ENCODE measurements around the gene TMEM63B.
A peak's percentile ranks its signal among the peaks of the same experiment; 100 is the strongest.
"Not testable (repeated sequence)": the region's sequence is repeated elsewhere in the genome, so short reads cannot be mapped to it uniquely, and the experiment has no call there.

Gene TMEM63B

DNA sequence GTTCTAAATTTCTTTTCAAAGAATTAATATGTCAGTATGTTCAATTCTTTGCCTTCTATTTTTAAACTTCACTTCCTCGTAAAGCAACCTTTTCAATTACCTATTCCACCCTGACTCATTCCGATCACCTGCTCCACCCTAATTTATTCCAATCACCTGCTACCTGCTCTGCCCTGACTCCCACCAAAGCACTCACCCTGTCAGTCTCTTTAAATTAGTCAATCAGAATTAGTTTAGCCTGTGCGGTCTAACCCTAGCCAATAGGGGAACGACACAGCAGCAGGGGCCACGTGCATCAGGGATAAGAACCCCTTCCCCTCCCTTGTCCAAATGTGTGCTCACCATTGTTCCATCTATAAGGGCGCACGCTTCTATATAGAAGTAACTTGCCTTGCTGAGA is 58.0 kb downstream of the TMEM63B start:
- not testable (repeated sequence) for H3K4ac ChIP-seq (ENCODE audit: low read length); H3K18ac ChIP-seq (ENCODE audit: low read length); H2BK5ac ChIP-seq (ENCODE audit: low read length); H4K8ac ChIP-seq (ENCODE audit: low read depth, low read length); H3K9ac ChIP-seq (ENCODE audit: low read depth, low read length, poor library complexity); H3K4me2 ChIP-seq (ENCODE audit: insufficient read depth, low read length, poor library complexity, severe bottlenecking); H3K9me3 ChIP-seq (replicated peaks in 1 of 2; ENCODE audit: control insufficient read depth in 2 of 2, insufficient read depth in 1 of 2, low read depth in 1 of 2, low read length in 2 of 2); H3K36me3 ChIP-seq (replicated peaks in 1 of 2; ENCODE audit: control insufficient read depth in 2 of 2, insufficient read depth in 2 of 2, low read length in 2 of 2); H3K27ac ChIP-seq (replicated peaks; ENCODE audit: low read length); H3K14ac ChIP-seq (ENCODE audit: low read length); H2AFZ ChIP-seq (ENCODE audit: low read length); H3K4me3 ChIP-seq (ENCODE audit: low read length in 2 of 2); H2BK12ac ChIP-seq (ENCODE audit: low read length); DNase-seq (ENCODE audit: low spot score); H2BK120ac ChIP-seq (ENCODE audit: low read depth, low read length); H2AK5ac ChIP-seq (ENCODE audit: low read depth, low read length); H4K91ac ChIP-seq (ENCODE audit: low read depth, low read length, poor library complexity); H3K27me3 ChIP-seq (ENCODE audit: control insufficient read depth in 3 of 3, insufficient read depth in 3 of 3, low read depth in 1 of 3, low read length in 3 of 3); H2BK15ac ChIP-seq (ENCODE audit: low read length); H3K23ac ChIP-seq (ENCODE audit: low read depth, low read length, poor library complexity); H3K79me1 ChIP-seq (ENCODE audit: low read depth, low read length)
- WGBS, 2 donors (ENCODE audit: extremely low coverage in 2 of 2, insufficient read length in 2 of 2, insufficient replicate concordance in 1 of 2): no CpG with 5 or more reads among the region's 7 CpGs
- H3K4me1 ChIP-seq (ENCODE audit: control insufficient read depth in 2 of 2, insufficient read depth in 1 of 2, low read depth in 1 of 2, low read length in 2 of 2): peaks cover 11 to 12% of the 10 kb centered on the region in 2 donors

DNA sequence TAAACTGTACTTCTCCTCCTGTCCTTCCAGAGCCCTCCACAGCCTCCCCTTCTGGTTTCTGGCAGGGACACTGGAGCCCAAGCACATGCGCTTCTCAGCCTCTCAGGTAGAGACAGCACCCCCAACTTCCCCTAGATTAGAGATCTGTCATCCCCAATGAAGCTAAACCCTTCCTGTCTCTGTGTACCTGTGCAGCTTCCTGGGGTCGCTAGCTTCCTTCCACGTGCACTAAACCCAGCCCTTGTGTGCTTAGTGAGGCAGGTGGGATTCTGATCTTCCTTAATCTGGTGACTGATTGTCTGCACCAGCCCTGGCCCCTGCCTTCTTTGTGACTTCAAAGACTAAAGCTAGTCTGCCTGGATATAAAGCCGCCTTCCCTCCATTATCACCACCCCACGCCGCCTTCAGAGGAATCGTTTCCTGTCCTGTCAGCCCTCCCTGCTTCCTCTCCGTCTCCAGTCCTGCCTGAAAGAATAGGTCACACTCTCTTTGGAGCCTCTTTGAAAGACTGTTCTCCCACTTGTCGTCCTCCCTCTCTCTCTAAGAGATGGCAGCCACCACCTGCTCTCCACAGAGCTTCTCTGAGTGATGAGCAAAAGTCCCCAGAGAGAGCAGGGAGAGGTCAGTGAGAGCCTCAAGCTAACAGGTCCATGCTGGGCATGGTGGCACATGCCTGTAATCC is 58.7 kb downstream of the TMEM63B start:
- H3K27ac ChIP-seq (replicated peaks; ENCODE audit: low read length): no peak overlapping the region
- H2AFZ ChIP-seq (ENCODE audit: low read length): peak overlapping the region; percentile 90
- H3K4me2 ChIP-seq (ENCODE audit: insufficient read depth, low read length, poor library complexity, severe bottlenecking): no peak overlapping the region
- H2BK15ac ChIP-seq (ENCODE audit: low read length): peak overlapping the region; percentile 82
- H3K23ac ChIP-seq (ENCODE audit: low read depth, low read length, poor library complexity): no peak overlapping the region
- peak overlapping the region; percentile 64 for H3K9ac ChIP-seq (ENCODE audit: low read depth, low read length, poor library complexity)
- no peaks in the 10 kb centered on the region for H3K27me3 ChIP-seq (ENCODE audit: control insufficient read depth in 3 of 3, insufficient read depth in 3 of 3, low read depth in 1 of 3, low read length in 3 of 3)
- peak overlapping the region; percentile 72 for H2BK120ac ChIP-seq (ENCODE audit: low read depth, low read length)
- H2BK12ac ChIP-seq (ENCODE audit: low read length): peak overlapping the region; percentile 43
- H3K9me3 ChIP-seq (replicated peaks in 1 of 2; ENCODE audit: control insufficient read depth in 2 of 2, insufficient read depth in 1 of 2, low read depth in 1 of 2, low read length in 2 of 2): no peaks in the 10 kb centered on the region
- no peak overlapping the region for H2BK5ac ChIP-seq (ENCODE audit: low read length)
- no peak overlapping the region for H3K4ac ChIP-seq (ENCODE audit: low read length)
- no peaks in the 10 kb centered on the region for H3K36me3 ChIP-seq (replicated peaks in 1 of 2; ENCODE audit: control insufficient read depth in 2 of 2, insufficient read depth in 2 of 2, low read length in 2 of 2)
- no peak overlapping the region for H4K91ac ChIP-seq (ENCODE audit: low read depth, low read length, poor library complexity)
- peak overlapping the region; percentile 41 for H3K18ac ChIP-seq (ENCODE audit: low read length)
- no peak overlapping the region for H4K8ac ChIP-seq (ENCODE audit: low read depth, low read length)
- H3K4me1 ChIP-seq (ENCODE audit: control insufficient read depth in 2 of 2, insufficient read depth in 1 of 2, low read depth in 1 of 2, low read length in 2 of 2): peaks cover 11 to 12% of the 10 kb centered on the region in 2 donors
- no peaks in the 10 kb centered on the region for H3K79me1 ChIP-seq (ENCODE audit: low read depth, low read length)
- no CpG with 5 or more reads among the region's 9 CpGs for WGBS, 2 donors (ENCODE audit: extremely low coverage in 2 of 2, insufficient read length in 2 of 2, insufficient replicate concordance in 1 of 2)
- no peak for DNase-seq (ENCODE audit: low spot score)
- no peak overlapping the region for H3K14ac ChIP-seq (ENCODE audit: low read length)
- no peak overlapping the region for H3K4me3 ChIP-seq (ENCODE audit: low read length in 2 of 2)
- H2AK5ac ChIP-seq (ENCODE audit: low read depth, low read length): no peak overlapping the region

DNA sequence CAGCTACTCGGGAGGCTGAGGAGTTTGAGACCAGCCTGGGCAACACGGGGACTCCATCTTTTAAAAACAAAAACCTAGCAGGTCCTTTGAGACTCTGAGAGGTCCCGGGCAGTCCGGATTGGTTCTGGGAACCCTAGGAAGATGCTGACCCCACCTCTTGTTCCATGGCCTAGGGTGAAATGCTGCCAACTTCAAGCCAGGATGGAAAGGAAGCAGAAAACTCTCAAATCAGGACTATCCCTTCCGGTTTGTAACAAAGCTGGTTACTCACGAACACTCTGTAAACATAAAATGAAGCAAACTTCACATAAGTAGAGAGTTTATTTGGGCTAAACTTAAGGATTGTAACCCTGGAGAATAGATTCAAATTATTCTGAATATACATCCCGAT is 59.3 kb downstream of the TMEM63B start:
- H4K8ac ChIP-seq (ENCODE audit: low read depth, low read length): no peak overlapping the region
- no peak overlapping the region for H3K9ac ChIP-seq (ENCODE audit: low read depth, low read length, poor library complexity)
- no peak overlapping the region for H3K18ac ChIP-seq (ENCODE audit: low read length)
- no peak for DNase-seq (ENCODE audit: low spot score)
- H2AK5ac ChIP-seq (ENCODE audit: low read depth, low read length): no peak overlapping the region
- no CpG with 5 or more reads among the region's 7 CpGs for WGBS, 2 donors (ENCODE audit: extremely low coverage in 2 of 2, insufficient read length in 2 of 2, insufficient replicate concordance in 1 of 2)
- no peak overlapping the region for H3K27ac ChIP-seq (replicated peaks; ENCODE audit: low read length)
- H2BK12ac ChIP-seq (ENCODE audit: low read length): no peak overlapping the region
- H2BK5ac ChIP-seq (ENCODE audit: low read length): no peak overlapping the region
- H3K4me3 ChIP-seq (ENCODE audit: low read length in 2 of 2): no peak overlapping the region
- H3K79me1 ChIP-seq (ENCODE audit: low read depth, low read length): no peaks in the 10 kb centered on the region
- H2AFZ ChIP-seq (ENCODE audit: low read length): peak overlapping the region; percentile 90
- no peak overlapping the region for H4K91ac ChIP-seq (ENCODE audit: low read depth, low read length, poor library complexity)
- no peak overlapping the region for H3K23ac ChIP-seq (ENCODE audit: low read depth, low read length, poor library complexity)
- H3K36me3 ChIP-seq (replicated peaks in 1 of 2; ENCODE audit: control insufficient read depth in 2 of 2, insufficient read depth in 2 of 2, low read length in 2 of 2): no peaks in the 10 kb centered on the region
- H3K27me3 ChIP-seq (ENCODE audit: control insufficient read depth in 3 of 3, insufficient read depth in 3 of 3, low read depth in 1 of 3, low read length in 3 of 3): no peaks in the 10 kb centered on the region
- H3K4ac ChIP-seq (ENCODE audit: low read length): no peak overlapping the region
- H3K9me3 ChIP-seq (replicated peaks in 1 of 2; ENCODE audit: control insufficient read depth in 2 of 2, insufficient read depth in 1 of 2, low read depth in 1 of 2, low read length in 2 of 2): no peaks in the 10 kb centered on the region
- peak overlapping the region; percentile 72 for H2BK120ac ChIP-seq (ENCODE audit: low read depth, low read length)
- no peak overlapping the region for H3K14ac ChIP-seq (ENCODE audit: low read length)
- no peak overlapping the region for H3K4me2 ChIP-seq (ENCODE audit: insufficient read depth, low read length, poor library complexity, severe bottlenecking)
- peaks cover 11 to 12% of the 10 kb centered on the region in 2 donors for H3K4me1 ChIP-seq (ENCODE audit: control insufficient read depth in 2 of 2, insufficient read depth in 1 of 2, low read depth in 1 of 2, low read length in 2 of 2)
- no peak overlapping the region for H2BK15ac ChIP-seq (ENCODE audit: low read length)

DNA sequence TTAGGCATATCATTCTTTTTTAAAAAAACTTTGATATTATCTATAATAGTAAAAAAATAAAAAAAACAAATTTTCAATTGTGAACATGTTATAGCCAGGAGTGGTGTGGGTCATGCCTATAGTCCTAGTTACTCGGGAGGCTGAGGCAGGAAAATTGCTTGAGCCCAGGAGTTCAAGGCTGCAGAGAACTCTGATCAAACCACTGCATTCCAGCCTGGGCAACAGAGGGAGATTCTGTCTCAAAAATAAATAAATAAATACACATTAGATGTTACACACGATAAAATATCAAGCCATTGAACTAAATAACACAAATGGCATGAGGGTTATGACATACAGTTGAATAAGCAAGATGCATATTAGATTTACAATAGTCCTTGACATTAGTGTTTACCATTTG is 61.5 kb downstream of the TMEM63B start:
- Histone ChIP-seq H3K23ac (ENCODE audit: low read depth, low read length, poor library complexity) (no peak overlapping the region), H2BK12ac (ENCODE audit: low read length) (no peak overlapping the region), H2AK5ac (ENCODE audit: low read depth, low read length) (no peak overlapping the region), H3K9me3 (replicated peaks in 1 of 2; ENCODE audit: control insufficient read depth in 2 of 2, insufficient read depth in 1 of 2, low read depth in 1 of 2, low read length in 2 of 2) (no peaks in the 10 kb centered on the region), H4K91ac (ENCODE audit: low read depth, low read length, poor library complexity) (no peak overlapping the region), H2BK15ac (ENCODE audit: low read length) (no peak overlapping the region), H3K14ac (ENCODE audit: low read length) (no peak overlapping the region), H3K27ac (replicated peaks; ENCODE audit: low read length) (no peak overlapping the region), H2AFZ (ENCODE audit: low read length) (no peak overlapping the region), H3K79me1 (ENCODE audit: low read depth, low read length) (no peaks in the 10 kb centered on the region), H4K8ac (ENCODE audit: low read depth, low read length) (no peak overlapping the region), H3K4me1 (ENCODE audit: control insufficient read depth in 2 of 2, insufficient read depth in 1 of 2, low read depth in 1 of 2, low read length in 2 of 2) (peaks cover 17% of the 10 kb centered on the region in 2 donors), H2BK5ac (ENCODE audit: low read length) (no peak overlapping the region), H3K4me3 (ENCODE audit: low read length in 2 of 2) (no peak overlapping the region), H3K36me3 (replicated peaks in 1 of 2; ENCODE audit: control insufficient read depth in 2 of 2, insufficient read depth in 2 of 2, low read length in 2 of 2) (no peaks in the 10 kb centered on the region), H2BK120ac (ENCODE audit: low read depth, low read length) (no peak overlapping the region), H3K27me3 (ENCODE audit: control insufficient read depth in 3 of 3, insufficient read depth in 3 of 3, low read depth in 1 of 3, low read length in 3 of 3) (no peaks in the 10 kb centered on the region), H3K4ac (ENCODE audit: low read length) (no peak overlapping the region), H3K4me2 (ENCODE audit: insufficient read depth, low read length, poor library complexity, severe bottlenecking) (no peak overlapping the region), H3K9ac (ENCODE audit: low read depth, low read length, poor library complexity) (no peak overlapping the region), H3K18ac (ENCODE audit: low read length) (no peak overlapping the region)
- WGBS, 2 donors (ENCODE audit: extremely low coverage in 2 of 2, insufficient read length in 2 of 2, insufficient replicate concordance in 1 of 2): no CpG with 5 or more reads among the region's 2 CpGs
- DNase-seq (ENCODE audit: low spot score): no peak
